ENCODE results near the gene VAMP5. TPM values are rescaled to one million over a fixed set of nuclear protein-coding genes. Genes with fewer than 3 reads are reported as not detected.

The VAMP5 gene, protein sequence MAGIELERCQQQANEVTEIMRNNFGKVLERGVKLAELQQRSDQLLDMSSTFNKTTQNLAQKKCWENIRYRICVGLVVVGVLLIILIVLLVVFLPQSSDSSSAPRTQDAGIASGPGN
- total RNA-seq = 87.0 TPM
- long read RNA-seq, transcript VAMP5-201 (3 exons, 689 nt) = major isoform, 46 of 58 reads
- long read RNA-seq, partial matches to known transcripts = 1 of 58 reads
- long read RNA-seq, other reads (novel, unspliced or antisense) = 11 of 58 reads

DNA sequence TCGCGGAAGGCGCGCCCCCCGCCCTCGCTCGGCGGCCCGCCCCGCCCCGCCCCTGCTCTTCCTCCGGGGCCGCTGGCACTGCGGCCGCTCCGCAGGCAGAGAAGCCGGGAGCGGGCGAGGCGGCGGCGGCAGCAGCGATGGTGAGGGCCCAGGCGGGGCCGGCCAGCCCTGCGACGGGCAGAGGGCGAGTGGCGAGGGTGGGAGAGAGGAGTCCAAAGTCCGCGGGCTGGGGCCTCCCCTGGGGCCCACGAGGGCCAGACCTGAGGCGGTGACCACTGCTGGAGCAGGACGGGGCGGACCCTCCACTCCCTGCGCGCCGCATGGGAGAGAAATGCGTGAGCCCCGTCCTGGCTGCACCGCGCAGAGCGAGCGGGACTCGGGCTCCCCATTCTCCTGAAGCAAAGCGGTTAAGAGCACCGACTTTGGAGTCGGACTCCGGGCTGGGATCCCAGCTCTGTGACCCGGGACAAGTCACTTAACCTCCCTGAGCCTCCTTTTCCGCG is at the start of gene VAMP5:
TSS of gene VAMP5 (plus strand) at position 78 of the 503 bp plus-strand sequence. CDS start at position 138, 60 bp downstream.
- H3K27ac ChIP-seq = peak within 1 kb of the TSS; percentile 95
- no peaks in the 10 kb centered on the region for H3K9me3 ChIP-seq
- ATAC-seq (peak; percentile 48 to 49), DNase-seq (no peak)
- TF ChIP-seq CTCF (IDR thresholded peaks at IDR 0.05) = no peak
- peak within 1 kb of the TSS; percentile 77 for H3K4me3 ChIP-seq
- intact Hi-C loops (cut with DNase I) = no loop called here
- H3K27me3 ChIP-seq (ENCODE audit: low read depth) = no peaks in the 10 kb centered on the region
- H3K36me3 ChIP-seq = peaks cover 24% of the 10 kb centered on the region
- peaks cover 83% of the 10 kb centered on the region for H3K4me1 ChIP-seq

DNA sequence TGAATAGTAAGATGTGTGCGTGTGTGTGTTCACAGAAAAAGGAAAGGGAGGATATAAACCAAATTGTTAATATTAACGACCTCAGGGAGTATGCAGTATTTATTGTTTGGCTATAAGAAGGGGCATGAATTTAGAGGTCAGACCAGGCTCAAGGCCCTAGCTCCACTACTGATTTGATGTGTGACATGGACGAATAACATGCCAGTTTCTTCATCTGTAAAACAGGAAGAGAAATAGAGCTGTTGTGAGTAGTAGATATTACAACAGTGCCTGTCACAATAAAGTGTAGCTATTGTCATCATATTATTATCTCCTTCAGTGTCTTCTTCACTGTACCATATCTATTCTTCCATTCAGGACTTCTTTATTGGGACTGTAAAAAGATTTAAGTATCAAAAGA is 49.4 kb upstream of the VAMP5 start:
- H3K27me3 ChIP-seq (ENCODE audit: low read depth) = no peaks in the 10 kb centered on the region
- TF ChIP-seq CTCF (IDR thresholded peaks at IDR 0.05) = no peak
- H3K36me3 ChIP-seq = no peaks in the 10 kb centered on the region
- DNase-seq = no peak
- no peaks in the 10 kb centered on the region for H3K9me3 ChIP-seq
- no peak for ATAC-seq
- H3K27ac ChIP-seq = no peak overlapping the region
- peaks cover 12% of the 10 kb centered on the region for H3K4me1 ChIP-seq
- no peak overlapping the region for H3K4me3 ChIP-seq
- intact Hi-C loops (cut with DNase I) = no loop called here

GRCh38 chr2:85536479-85536878 is 47.8 kb upstream of the VAMP5 start:
- DNase-seq (no peak), ATAC-seq (no peak)
- Histone ChIP-seq H3K4me3 (no peak overlapping the region), H3K36me3 (peaks cover 8% of the 10 kb centered on the region), H3K27me3 (ENCODE audit: low read depth) (no peaks in the 10 kb centered on the region), H3K4me1 (peaks cover 26% of the 10 kb centered on the region), H3K27ac (peak overlapping the region; percentile 99), H3K9me3 (no peaks in the 10 kb centered on the region)
- intact Hi-C loops (cut with DNase I) = no loop called here
- no peak for TF ChIP-seq CTCF (IDR thresholded peaks at IDR 0.05)

GRCh38 chr2:85537600-85538506 is 46.4 kb upstream of the VAMP5 start:
- no peak for TF ChIP-seq CTCF (IDR thresholded peaks at IDR 0.05)
- DNase-seq = peak; percentile 74
- H3K9me3 ChIP-seq = no peaks in the 10 kb centered on the region
- H3K4me3 ChIP-seq = peak overlapping the region; percentile 98
- no peaks in the 10 kb centered on the region for H3K27me3 ChIP-seq (ENCODE audit: low read depth)
- H3K36me3 ChIP-seq = peaks cover 22% of the 10 kb centered on the region
- H3K27ac ChIP-seq = peak overlapping the region; percentile 99
- peak; percentile 19 to 38 for ATAC-seq
- intact Hi-C loops (cut with DNase I) = no loop called here
- H3K4me1 ChIP-seq = peaks cover 40% of the 10 kb centered on the region

DNA sequence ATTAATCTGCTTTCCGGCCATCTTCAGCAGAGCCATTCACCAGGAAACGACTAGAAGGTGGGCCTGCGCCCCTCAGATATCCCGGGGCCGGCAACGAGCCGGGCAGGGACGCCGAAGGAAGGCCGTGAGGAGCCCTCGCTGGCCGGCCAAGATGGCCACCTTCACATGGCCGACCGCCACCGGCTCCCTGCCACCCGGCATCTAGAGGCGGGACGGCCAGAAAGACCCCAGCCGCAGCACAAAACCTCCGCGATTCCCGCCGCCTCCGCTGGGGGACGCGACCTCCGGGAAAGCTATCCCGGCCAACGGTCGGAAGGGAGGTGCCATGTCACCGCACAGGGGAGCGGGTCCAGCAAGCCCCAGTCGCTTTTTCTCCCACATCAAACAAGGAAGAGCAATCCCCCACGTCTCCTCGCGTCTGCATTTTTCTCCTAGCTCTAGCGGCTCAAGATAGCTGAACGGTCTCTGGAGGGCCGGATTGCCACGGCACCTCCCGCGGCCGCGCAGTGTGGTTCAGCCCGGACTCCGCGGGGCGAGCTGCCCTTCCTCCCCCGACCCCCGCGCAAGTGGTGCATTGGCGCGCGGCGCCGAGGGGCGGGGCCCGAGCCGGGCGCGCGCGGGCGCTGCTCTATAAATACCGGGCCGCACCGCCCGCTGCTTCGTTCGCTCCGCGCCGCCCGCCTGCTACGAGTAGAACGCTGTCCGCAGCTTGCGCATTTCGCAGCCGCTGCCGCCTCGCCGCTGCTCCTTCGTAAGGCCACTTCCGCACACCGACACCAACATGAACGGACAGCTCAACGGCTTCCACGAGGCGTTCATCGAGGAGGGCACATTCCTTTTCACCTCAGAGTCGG is 45.5 kb upstream of the VAMP5 start, which contains the start of gene MAT2A:
TSS of gene MAT2A (plus strand) at position 662 of the 854 bp plus-strand sequence. CDS start at position 782, 120 bp downstream.
- Histone ChIP-seq H3K4me1 (peaks cover 48% of the 10 kb centered on the region), H3K27me3 (ENCODE audit: low read depth) (no peaks in the 10 kb centered on the region), H3K27ac (peak within 1 kb of the TSS; percentile 99), H3K4me3 (peak within 1 kb of the TSS; percentile 98), H3K9me3 (no peaks in the 10 kb centered on the region), H3K36me3 (peaks cover 31% of the 10 kb centered on the region)
- ATAC-seq (peak; percentile 95 to 97), DNase-seq (peak; percentile 95)
- TF ChIP-seq CTCF (IDR thresholded peaks at IDR 0.05) = peak; percentile 82
- intact Hi-C loops (cut with DNase I) = no loop called here
